ENCODE measurements around the gene SHD. TPM values are rescaled to one million over a fixed set of nuclear protein-coding genes. Genes with fewer than 3 reads are reported as not detected.
"Not testable (repeated sequence)": the region's sequence is repeated elsewhere in the genome, so short reads cannot be mapped to it uniquely, and the experiment has no call there.

SHD gene
- total RNA-seq, 1 donor from 2014 or later, result 4.8 TPM

DNA sequence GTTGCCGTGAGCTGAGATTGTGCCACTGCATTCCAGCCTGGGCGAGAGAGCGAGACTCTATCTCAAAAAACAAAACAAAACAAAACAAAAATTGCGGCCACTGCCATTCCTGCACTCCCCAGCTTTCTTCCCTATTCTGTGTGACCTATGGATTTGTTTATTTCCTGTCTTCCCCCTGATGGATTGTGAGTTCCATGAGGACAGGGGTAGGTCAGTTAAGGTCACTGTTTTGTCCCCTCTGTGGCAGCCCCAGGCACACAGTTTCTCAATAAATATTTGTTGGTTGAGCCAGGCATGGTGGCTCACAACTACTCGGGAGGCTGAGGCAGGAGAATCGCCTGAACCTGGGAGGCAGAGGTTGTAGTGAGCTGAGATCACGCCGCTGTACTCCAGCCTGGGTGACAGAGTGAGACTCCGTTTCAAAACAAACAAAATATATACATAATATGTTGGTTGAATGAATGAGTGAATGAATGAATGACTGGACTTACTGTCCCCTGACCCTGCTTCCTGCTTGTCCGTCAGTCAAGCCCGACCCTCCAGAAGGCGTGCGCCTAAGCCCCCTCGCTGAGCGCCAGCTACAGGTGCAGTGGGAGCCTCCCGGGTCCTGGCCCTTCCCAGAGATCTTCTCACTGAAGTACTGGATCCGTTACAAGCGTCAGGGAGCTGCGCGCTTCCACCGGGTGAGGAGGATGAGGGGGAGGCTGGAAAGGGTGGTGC lies 44.8 kb upstream of the SHD start:
- Mint-ChIP-seq H3K9me3 (no peaks in the 10 kb centered on the region), H3K4me1 (no peaks in the 10 kb centered on the region), H3K27me3 (ENCODE audit: low read depth) (peaks cover 5% of the 10 kb centered on the region), H3K27ac (no peak overlapping the region), H3K4me3 (no peak overlapping the region), H3K36me3 (no peaks in the 10 kb centered on the region)
- DNase-seq (ENCODE audit: low spot score in 2 of 2, unreplicated experiment in 2 of 2), result no peak
- TF ChIP-seq, protein P1, sequence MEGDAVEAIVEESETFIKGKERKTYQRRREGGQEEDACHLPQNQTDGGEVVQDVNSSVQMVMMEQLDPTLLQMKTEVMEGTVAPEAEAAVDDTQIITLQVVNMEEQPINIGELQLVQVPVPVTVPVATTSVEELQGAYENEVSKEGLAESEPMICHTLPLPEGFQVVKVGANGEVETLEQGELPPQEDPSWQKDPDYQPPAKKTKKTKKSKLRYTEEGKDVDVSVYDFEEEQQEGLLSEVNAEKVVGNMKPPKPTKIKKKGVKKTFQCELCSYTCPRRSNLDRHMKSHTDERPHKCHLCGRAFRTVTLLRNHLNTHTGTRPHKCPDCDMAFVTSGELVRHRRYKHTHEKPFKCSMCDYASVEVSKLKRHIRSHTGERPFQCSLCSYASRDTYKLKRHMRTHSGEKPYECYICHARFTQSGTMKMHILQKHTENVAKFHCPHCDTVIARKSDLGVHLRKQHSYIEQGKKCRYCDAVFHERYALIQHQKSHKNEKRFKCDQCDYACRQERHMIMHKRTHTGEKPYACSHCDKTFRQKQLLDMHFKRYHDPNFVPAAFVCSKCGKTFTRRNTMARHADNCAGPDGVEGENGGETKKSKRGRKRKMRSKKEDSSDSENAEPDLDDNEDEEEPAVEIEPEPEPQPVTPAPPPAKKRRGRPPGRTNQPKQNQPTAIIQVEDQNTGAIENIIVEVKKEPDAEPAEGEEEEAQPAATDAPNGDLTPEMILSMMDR (IDR thresholded peaks at IDR 0.05; ENCODE audit: unreplicated experiment), result no peak

DNA sequence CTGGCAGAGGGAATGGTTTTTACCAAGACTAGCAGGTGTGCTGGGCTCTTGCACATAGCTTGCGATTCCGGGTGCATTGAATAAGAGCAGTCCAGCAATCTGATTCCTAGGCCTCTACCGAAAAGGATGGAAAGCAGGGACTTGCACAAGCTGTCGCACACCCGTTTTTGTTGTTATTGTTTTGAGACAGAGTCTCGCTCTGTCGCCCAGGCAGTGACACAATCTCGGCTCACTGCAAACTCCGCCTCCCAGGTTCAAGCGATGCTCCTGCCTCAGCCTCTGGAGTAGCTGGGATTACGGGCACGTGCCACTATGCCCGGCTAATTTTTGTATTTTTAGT lies 44.2 kb upstream of the SHD start:
- Mint-ChIP-seq H3K27ac (no peak overlapping the region), H3K27me3 (ENCODE audit: low read depth) (peaks cover 2% of the 10 kb centered on the region), H3K36me3 (no peaks in the 10 kb centered on the region), H3K4me1 (no peaks in the 10 kb centered on the region), H3K4me3 (no peak overlapping the region), H3K9me3 (no peaks in the 10 kb centered on the region)
- TF ChIP-seq, protein P1 (IDR thresholded peaks at IDR 0.05; ENCODE audit: unreplicated experiment), result no peak
- DNase-seq (ENCODE audit: low spot score in 2 of 2, unreplicated experiment in 2 of 2), result no peak

DNA sequence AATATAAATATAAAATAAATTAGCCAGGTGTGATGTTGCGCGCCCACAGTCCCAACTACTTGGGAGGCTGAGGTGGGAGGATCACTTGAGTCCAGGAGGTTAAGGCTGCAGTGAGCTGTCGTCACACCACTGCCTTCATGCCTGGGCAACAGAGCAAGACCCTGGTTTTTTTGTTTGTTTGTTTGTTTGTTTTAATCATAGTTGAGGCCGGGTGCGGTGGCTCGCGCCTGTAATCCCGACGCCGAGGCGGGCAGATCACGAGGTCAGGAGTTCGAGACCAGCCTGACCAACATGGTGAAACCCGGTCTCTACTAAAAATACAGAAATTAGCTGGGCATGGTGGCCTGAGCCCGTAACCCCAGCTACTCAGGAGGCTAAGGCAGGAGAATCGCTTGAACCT lies 41.6 kb upstream of the SHD start:
- not testable (repeated sequence) for H3K36me3 Mint-ChIP-seq; H3K27ac Mint-ChIP-seq; H3K4me3 Mint-ChIP-seq; DNase-seq (ENCODE audit: low spot score in 2 of 2, unreplicated experiment in 2 of 2); H3K27me3 Mint-ChIP-seq (ENCODE audit: low read depth); H3K4me1 Mint-ChIP-seq; H3K9me3 Mint-ChIP-seq

DNA sequence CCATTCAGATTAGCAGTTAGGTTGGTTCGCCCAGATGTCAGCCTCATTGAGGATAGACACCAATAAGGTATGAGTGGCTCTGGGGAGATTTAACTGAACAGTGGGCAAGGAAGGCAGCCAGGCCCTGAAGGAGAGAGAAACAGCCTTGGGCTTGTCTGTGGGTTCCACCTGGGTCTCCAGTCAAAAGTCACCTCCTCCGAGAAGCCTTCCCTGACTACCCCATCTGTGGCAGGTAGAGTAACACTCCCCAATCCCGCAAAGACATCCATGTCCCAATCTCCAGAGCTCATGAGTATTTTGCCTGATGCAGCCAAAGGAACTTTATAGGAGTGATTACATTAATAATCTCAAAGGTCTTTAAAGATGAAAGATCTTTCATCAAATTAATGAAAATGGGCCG lies 40.2 kb upstream of the SHD start:
- Mint-ChIP-seq H3K27me3 (ENCODE audit: low read depth) (peaks cover 5% of the 10 kb centered on the region), H3K4me1 (no peaks in the 10 kb centered on the region), H3K4me3 (no peak overlapping the region), H3K36me3 (no peaks in the 10 kb centered on the region), H3K9me3 (peaks cover 9% of the 10 kb centered on the region), H3K27ac (no peak overlapping the region)
- no peak for DNase-seq (ENCODE audit: low spot score in 2 of 2, unreplicated experiment in 2 of 2)
- TF ChIP-seq, protein P1 (IDR thresholded peaks at IDR 0.05; ENCODE audit: unreplicated experiment), result no peak

DNA sequence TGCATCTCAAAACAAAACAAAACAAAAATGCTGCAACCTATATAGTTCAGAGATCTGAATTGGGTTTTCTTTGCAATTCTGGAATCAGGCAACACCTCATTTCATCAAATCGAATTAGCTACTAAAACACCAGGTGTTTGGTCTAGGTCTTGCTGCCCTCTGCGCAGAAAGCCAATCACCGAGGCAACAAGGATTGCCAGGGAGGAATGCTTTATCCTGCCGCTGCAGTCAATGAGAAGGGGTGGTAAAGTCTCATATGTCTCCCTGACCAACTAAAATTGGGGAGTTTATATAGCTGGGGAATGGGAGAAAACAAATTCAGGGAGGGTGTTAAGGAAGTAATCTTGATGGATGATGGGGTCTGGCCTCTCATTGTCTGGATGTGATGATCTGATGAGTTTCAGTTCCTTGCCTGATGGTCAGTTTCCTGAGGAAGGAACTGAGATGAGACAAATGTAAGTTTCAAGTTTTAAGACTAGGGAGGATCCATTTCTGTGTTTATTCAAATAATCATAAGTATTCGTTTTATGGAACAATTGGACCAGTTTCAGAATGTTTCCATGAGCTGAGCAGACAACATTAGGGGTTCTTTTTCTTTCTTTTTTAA lies 37.1 kb upstream of the SHD start:
- Mint-ChIP-seq H3K27ac (no peak overlapping the region), H3K36me3 (no peaks in the 10 kb centered on the region), H3K4me3 (no peak overlapping the region), H3K27me3 (ENCODE audit: low read depth) (peaks cover 3% of the 10 kb centered on the region), H3K4me1 (peaks cover 4% of the 10 kb centered on the region), H3K9me3 (peaks cover 9% of the 10 kb centered on the region)
- no peak for DNase-seq (ENCODE audit: low spot score in 2 of 2, unreplicated experiment in 2 of 2)
- TF ChIP-seq, protein P1 (IDR thresholded peaks at IDR 0.05; ENCODE audit: unreplicated experiment), result no peak

DNA sequence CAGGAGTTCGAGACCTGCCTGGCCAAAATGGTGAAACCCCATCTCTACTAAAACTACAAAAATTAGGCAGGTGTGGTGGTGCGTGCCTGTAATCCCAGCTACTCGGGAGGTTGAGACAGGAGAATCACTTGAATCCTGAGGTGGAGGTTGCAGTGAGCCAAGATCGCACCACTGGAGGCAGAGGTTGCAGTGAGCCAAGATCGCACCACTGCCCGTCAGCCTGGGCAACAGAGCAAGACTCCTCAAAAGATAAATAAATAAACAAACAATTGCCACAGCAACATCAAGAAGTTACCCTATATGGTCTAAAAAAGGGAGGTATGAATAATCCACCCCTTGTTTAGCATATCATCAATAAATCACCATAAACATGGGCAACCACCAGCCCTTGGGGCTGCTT lies 33.1 kb upstream of the SHD start:
- H3K27ac Mint-ChIP-seq; H3K4me1 Mint-ChIP-seq; H3K4me3 Mint-ChIP-seq; H3K9me3 Mint-ChIP-seq; DNase-seq (ENCODE audit: low spot score in 2 of 2, unreplicated experiment in 2 of 2); H3K27me3 Mint-ChIP-seq (ENCODE audit: low read depth): not testable (repeated sequence)
- peaks cover 19% of the 10 kb centered on the region for H3K36me3 Mint-ChIP-seq

Data from mesothelial cell of epicardium (in vitro differentiated cells).